Measurements from ENCODE around the gene PSAP.
"Not testable (repeated sequence)": the region's sequence is repeated elsewhere in the genome, so short reads cannot be mapped to it uniquely, and the experiment has no call there.

The PSAP gene

GRCh38 chr10:71863203-71863602, 12.2 kb upstream of the PSAP start:
- H3K27ac ChIP-seq, result no peak overlapping the region
- no peak overlapping the region for H3K9ac ChIP-seq (ENCODE audit: insufficient read length)
- no peak for DNase-seq (ENCODE audit: low read depth, low spot score)
- H3K36me3 ChIP-seq (ENCODE audit: insufficient read depth, low read length), result no peaks in the 10 kb centered on the region
- no peaks in the 10 kb centered on the region for H3K9me3 ChIP-seq (ENCODE audit: low read depth, low read length)
- H3K4me3 ChIP-seq, result no peak overlapping the region
- no peak for TF ChIP-seq EZH2 (IDR thresholded peaks at IDR 0.05)
- TF ChIP-seq POLR2AphosphoS5 (IDR thresholded peaks at IDR 0.05; ENCODE audit: borderline replicate concordance, low read depth, low read length), result no peak
- TF ChIP-seq FOXP2 (optimal IDR thresholded peaks at IDR 0.05; ENCODE audit: control extremely low read depth, extremely low read length, insufficient read depth), result no peak

DNA sequence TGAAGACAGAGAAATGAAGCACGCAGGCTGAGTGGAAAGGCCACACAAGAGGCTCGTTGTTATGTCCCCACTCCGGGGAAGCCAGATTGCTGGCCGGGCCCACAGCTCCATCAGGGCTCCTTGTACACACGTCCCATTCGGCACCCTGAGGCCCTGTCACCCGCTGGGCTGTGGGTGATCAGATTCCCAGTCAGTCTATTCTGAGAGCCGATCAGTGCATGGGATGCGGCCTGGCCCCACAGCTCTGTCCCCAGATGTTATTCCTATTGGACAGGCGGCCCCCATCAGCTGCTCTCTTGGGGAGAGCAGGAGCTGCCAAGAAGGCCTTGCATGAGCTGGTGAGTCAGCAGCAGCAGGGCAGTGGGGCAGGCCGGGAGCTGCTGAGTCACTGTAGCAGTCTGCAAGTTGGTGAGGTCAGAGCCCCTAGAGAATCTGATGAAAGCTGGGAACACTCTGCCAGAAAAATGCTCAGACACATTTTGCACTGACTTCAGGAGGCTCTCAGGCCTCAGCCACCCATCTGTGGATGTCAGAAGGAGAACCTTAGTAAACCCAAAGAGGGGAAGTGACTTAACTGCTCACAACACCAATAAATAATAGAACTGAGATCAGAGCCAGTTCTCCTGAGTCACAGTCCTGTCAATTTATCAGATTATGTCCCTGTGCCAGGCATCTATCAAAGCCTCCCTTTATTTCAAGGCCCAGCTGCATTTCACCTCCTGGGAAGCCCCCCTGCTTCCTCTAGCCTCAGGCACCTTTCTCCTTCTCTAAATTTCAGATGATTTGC, 9.4 kb upstream of the PSAP start:
- no peaks in the 10 kb centered on the region for H3K36me3 ChIP-seq (ENCODE audit: insufficient read depth, low read length)
- no peak for TF ChIP-seq EZH2 (IDR thresholded peaks at IDR 0.05)
- TF ChIP-seq FOXP2 (optimal IDR thresholded peaks at IDR 0.05; ENCODE audit: control extremely low read depth, extremely low read length, insufficient read depth), result no peak
- no peak for TF ChIP-seq POLR2AphosphoS5 (IDR thresholded peaks at IDR 0.05; ENCODE audit: borderline replicate concordance, low read depth, low read length)
- H3K9ac ChIP-seq (ENCODE audit: insufficient read length), result peak overlapping the region; percentile 67
- H3K4me3 ChIP-seq, result no peak overlapping the region
- peak overlapping the region; percentile 96 for H3K27ac ChIP-seq
- no peak for DNase-seq (ENCODE audit: low read depth, low spot score)
- H3K9me3 ChIP-seq (ENCODE audit: low read depth, low read length), result no peaks in the 10 kb centered on the region

DNA sequence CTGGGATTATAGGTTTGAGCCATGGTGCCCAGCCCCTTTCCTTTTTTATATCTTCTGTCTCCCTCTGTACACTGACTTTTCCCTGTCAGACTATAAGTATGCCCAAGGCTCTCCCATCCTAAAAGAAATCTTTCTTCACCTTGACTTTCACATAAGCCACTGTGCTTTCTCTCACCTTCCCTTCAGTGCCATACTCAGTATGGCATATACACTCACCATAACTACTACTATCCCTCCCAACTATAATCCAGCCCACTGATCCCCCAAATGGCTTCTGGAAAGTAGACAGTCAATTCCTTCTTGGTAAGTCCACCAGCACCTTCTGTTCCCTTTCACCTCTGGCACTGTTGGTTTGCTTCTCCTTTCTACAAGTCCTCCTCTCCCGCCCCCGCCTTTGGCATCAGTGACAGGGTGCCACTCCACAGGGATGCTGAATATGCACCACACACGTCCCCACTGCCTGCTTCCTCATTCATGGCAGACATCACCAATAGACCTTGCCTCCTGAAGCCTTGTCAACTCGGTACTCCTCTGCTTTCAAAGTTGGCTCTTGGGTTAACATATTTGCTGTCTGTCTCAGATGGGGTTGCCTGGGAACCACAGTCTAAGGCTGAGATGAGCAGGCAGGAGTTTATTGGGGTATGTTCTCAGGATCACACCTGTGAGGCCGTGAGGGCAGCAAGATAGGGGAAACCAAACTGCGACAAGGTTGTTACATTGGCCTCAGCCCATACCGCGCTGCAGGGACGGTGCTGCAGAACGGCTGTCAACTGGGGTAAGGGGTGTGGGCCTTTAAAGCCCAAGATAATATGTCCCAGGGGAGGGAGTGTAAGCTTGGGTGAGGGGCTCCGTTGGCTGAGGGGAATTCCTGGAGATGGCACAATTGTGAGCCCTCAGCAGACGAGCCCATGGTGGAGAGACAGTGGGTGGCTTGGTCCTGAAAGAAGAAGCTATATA, 7.2 kb upstream of the PSAP start:
- H3K36me3 ChIP-seq (ENCODE audit: insufficient read depth, low read length), result no peaks in the 10 kb centered on the region
- no peak overlapping the region for H3K9ac ChIP-seq (ENCODE audit: insufficient read length)
- no peak overlapping the region for H3K27ac ChIP-seq
- no peak overlapping the region for H3K4me3 ChIP-seq
- no peak for DNase-seq (ENCODE audit: low read depth, low spot score)
- no peak for TF ChIP-seq FOXP2 (optimal IDR thresholded peaks at IDR 0.05; ENCODE audit: control extremely low read depth, extremely low read length, insufficient read depth)
- TF ChIP-seq EZH2 (IDR thresholded peaks at IDR 0.05), result no peak
- H3K9me3 ChIP-seq (ENCODE audit: low read depth, low read length), result no peaks in the 10 kb centered on the region

DNA sequence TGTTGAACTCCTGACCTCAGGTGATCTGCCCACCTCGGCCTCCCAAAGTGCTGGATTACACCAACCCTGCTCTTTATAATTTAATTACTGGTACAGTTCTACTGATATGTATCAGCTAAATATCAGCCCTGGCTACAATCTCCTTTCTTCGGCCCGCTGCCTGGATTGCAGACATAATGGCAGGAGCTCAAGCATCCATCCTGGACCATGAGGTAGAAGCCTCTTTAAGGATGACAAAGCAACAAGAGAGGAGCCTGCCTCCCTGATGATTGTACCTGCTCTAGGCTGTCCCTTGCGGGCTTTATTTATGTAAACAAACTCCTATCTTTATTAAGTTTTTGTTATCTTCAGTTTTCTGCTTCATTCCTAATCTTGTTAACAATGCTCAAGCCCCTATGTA, 5.6 kb upstream of the PSAP start:
- Histone ChIP-seq H3K27ac (no peak overlapping the region), H3K4me3 (no peak overlapping the region), H3K9me3 (ENCODE audit: low read depth, low read length) (no peaks in the 10 kb centered on the region), H3K9ac (ENCODE audit: insufficient read length) (no peak overlapping the region), H3K36me3 (ENCODE audit: insufficient read depth, low read length) (no peaks in the 10 kb centered on the region)
- TF ChIP-seq EZH2 (IDR thresholded peaks at IDR 0.05) (no peak), FOXP2 (optimal IDR thresholded peaks at IDR 0.05; ENCODE audit: control extremely low read depth, extremely low read length, insufficient read depth) (no peak), POLR2AphosphoS5 (IDR thresholded peaks at IDR 0.05; ENCODE audit: borderline replicate concordance, low read depth, low read length) (no peak)
- no peak for DNase-seq (ENCODE audit: low read depth, low spot score)

DNA sequence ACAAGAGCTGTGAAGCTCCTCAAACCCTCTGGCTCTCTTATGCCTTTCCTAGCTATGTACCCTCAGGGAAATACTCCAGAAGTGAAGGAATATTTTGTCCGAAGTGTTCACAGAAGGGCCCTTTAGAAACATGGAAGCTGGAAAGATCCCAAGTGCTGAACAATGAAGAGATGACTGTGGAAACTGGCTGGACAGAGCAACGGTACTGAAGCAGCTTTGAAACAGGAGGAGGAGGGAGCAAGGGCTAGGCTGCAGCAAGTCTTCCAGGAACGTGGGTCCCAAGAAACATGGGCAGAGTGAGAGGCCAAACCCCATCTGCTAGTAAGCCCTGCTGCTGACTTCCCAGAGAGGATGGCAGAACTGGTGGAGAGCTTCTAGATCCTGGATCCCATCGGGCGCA, 3.0 kb upstream of the PSAP start:
- Histone ChIP-seq H3K9ac (ENCODE audit: insufficient read length) (no peak overlapping the region), H3K27ac (no peak overlapping the region), H3K36me3 (ENCODE audit: insufficient read depth, low read length) (no peaks in the 10 kb centered on the region), H3K9me3 (ENCODE audit: low read depth, low read length) (no peaks in the 10 kb centered on the region), H3K4me3 (no peak overlapping the region)
- TF ChIP-seq FOXP2 (optimal IDR thresholded peaks at IDR 0.05; ENCODE audit: control extremely low read depth, extremely low read length, insufficient read depth), result no peak
- TF ChIP-seq EZH2 (IDR thresholded peaks at IDR 0.05), result no peak
- TF ChIP-seq POLR2AphosphoS5 (IDR thresholded peaks at IDR 0.05; ENCODE audit: borderline replicate concordance, low read depth, low read length), result no peak
- DNase-seq (ENCODE audit: low read depth, low spot score), result no peak

DNA sequence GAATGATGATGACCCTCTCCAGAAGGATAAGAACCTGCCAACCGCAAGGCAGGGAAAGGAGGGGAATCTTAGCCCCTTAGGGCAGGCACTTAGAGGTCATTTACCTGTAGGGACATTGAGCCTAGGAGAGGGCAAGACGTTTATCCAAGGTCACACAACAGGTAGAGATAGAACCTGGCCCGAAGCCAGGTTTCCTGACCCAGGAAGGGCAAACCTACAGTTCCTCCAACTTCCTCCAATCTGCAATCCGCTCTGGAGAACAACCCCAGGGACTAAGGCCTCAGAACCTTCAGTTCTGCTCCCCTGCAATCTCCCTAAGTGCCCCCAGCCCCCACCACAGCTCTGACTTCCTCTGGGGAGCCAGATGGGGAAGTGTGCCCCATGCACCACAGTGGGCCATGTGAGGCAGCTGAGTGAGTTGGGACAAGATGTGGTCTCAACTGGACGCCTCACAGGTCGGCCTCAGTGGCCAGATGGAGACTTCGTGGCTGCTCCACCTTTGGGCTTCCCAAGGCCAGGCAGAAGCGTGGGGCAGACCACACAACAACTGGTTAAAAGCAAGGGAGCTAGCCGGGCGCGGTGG, 1.4 kb upstream of the PSAP start:
- Histone ChIP-seq H3K9ac (ENCODE audit: insufficient read length) (no peak overlapping the region), H3K27ac (no peak overlapping the region), H3K36me3 (ENCODE audit: insufficient read depth, low read length) (no peaks in the 10 kb centered on the region), H3K4me3 (no peak overlapping the region), H3K9me3 (ENCODE audit: low read depth, low read length) (no peaks in the 10 kb centered on the region)
- TF ChIP-seq EZH2 (IDR thresholded peaks at IDR 0.05) (no peak), FOXP2 (optimal IDR thresholded peaks at IDR 0.05; ENCODE audit: control extremely low read depth, extremely low read length, insufficient read depth) (no peak)
- no peak for DNase-seq (ENCODE audit: low read depth, low spot score)

DNA sequence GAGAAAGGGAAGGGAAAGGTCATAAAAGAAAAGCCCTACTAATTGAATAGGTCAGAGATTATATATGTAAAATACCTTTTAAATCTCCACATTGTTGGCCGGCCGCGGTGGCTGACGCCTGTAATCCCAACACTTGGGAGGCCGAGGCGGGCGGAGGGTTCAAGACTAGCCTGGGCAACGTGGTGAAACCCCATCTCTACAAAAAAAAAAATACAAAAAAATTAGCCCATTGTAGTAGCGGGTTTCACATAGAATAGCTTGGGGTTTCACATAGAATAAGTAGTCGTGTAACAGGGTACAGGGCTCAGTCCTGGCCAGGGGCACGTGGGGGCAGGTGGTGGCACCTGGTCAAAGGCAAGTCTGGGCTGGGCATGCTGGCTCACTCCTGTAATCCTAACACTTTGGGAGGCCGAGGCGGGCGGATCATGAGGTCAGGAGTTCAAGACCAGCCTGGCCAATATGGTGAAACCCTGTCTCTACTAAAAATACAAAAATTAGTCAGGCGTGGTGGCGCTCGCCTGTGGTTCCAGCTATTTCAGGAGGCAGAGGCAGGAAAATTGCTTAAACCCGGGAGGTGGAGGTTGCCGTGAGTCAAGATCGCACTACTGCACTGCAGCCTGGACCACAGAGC, 529 bp upstream of the PSAP start:
- DNase-seq (ENCODE audit: low read depth, low spot score); H3K9ac ChIP-seq (ENCODE audit: insufficient read length); H3K36me3 ChIP-seq (ENCODE audit: insufficient read depth, low read length); H3K9me3 ChIP-seq (ENCODE audit: low read depth, low read length): not testable (repeated sequence)
- H3K27ac ChIP-seq, result peak overlapping the region; percentile 62; the same call in 1 of the 2 replicates
- peak overlapping the region; percentile 82 for H3K4me3 ChIP-seq
